GM06990 (cell line): ENCODE data around the gene RALGPS1.

Experiments used
- DNase-seq: peaks from one replicate; pipeline ENCODE4 v3.0.0-alpha.2; 2011; ENCODE audit not compliant: insufficient read length; ENCODE audit errors: extremely low read depth
- H3K27me3 ChIP-seq: replicated peaks from 2 replicates; pipeline ENCODE4 v1.6.0; 2011; ENCODE audit warnings: low read length; ENCODE audit not compliant: control insufficient read depth, insufficient read depth
- H3K36me3 ChIP-seq: 2 replicates; pipeline ENCODE4 v1.5.1; 2011; ENCODE audit warnings: low read length; ENCODE audit not compliant: control insufficient read depth, insufficient read depth
- H3K4me3 ChIP-seq: replicated peaks from 2 replicates; pipeline ENCODE4 v1.5.1; 2011; ENCODE audit warnings: low read depth, mild to moderate bottlenecking, control low read depth, low read length
- TF ChIP-seq, protein P1 (sequence below): IDR thresholded peaks from 2 replicates; pipeline ENCODE4 v1.5.1; 2011; ENCODE audit warnings: low read length, control low read depth, mild to moderate bottlenecking, inconsistent platforms; ENCODE audit not compliant: insufficient read depth, poor library complexity, severe bottlenecking

Gene RALGPS1

DNA sequence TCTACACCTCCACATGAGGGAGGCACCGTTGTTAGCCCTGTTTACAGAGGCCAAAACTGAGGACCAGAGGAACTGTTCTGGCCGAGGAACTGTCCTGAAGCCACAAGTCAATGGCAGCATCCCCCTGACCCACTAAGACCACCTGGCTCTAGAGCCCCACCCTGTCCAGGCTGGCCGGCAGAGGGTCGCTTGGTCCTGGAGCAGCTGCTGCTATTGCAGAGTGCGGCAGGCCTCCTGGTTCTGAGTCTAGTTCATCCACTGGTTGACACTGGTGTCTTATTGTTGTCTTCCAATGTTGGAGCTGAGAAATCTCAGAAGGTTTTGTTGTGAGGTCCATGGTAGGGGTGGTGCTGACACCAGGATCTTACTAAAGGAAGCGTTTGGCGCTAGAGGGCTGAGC lies 234.4 kb downstream of the RALGPS1 start:
- no peak for DNase-seq

DNA sequence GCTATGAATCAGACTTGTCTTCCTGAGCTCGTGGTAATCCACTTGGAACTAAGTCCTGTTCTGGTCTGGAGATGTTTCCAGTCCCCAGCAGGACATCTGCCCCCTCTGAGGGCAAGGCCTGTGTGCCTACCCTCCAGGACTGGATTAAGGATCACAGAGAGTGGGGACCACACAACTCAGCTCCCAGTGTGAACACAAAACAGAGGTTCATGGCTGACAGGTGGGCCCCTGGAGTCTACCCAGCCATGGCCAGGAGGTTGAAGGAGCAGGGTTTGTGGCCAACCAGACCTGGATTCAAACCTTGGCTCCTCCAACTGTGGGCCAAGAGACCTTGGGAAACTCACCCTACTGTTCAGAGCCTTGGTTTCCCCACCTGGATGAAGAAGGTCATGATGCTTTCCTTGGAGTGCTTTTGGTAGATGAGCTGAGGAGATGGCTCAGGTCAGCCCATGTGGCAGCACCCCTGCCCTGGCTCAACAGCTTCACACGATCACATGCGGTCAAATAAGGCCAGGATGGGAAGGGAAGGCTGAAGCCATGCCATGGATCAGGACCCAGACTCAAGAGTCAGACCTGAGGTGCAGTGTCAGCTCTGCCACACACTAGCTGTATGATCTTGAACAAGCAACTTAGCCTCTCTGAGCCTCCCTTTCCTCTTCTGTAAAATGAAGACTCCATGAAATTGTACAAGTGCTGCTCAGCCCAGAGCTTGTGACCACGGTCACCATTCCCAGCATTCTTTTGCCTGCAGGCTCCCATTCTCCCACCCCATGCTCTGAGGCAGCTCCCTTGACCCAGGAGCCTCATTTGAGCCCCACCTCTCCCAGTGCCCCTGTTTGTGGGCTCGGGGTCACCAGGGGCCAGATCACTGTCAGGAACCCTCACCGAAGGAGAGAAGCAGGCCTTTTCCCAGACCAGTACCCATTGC lies 235.1 kb downstream of the RALGPS1 start:
- TF ChIP-seq, protein P1, sequence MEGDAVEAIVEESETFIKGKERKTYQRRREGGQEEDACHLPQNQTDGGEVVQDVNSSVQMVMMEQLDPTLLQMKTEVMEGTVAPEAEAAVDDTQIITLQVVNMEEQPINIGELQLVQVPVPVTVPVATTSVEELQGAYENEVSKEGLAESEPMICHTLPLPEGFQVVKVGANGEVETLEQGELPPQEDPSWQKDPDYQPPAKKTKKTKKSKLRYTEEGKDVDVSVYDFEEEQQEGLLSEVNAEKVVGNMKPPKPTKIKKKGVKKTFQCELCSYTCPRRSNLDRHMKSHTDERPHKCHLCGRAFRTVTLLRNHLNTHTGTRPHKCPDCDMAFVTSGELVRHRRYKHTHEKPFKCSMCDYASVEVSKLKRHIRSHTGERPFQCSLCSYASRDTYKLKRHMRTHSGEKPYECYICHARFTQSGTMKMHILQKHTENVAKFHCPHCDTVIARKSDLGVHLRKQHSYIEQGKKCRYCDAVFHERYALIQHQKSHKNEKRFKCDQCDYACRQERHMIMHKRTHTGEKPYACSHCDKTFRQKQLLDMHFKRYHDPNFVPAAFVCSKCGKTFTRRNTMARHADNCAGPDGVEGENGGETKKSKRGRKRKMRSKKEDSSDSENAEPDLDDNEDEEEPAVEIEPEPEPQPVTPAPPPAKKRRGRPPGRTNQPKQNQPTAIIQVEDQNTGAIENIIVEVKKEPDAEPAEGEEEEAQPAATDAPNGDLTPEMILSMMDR = no peak
- Histone ChIP-seq H3K27me3 (no peaks in the 10 kb centered on the region), H3K36me3 (no peaks in the 10 kb centered on the region), H3K4me3 (no peak overlapping the region)
- no peak for DNase-seq

More for the DNA sequence above, 234.4 kb downstream of the RALGPS1 start:
- Histone ChIP-seq H3K36me3 (no peaks in the 10 kb centered on the region), H3K4me3 (no peak overlapping the region), H3K27me3 (no peaks in the 10 kb centered on the region)
- TF ChIP-seq, protein P1 = no peak

DNA sequence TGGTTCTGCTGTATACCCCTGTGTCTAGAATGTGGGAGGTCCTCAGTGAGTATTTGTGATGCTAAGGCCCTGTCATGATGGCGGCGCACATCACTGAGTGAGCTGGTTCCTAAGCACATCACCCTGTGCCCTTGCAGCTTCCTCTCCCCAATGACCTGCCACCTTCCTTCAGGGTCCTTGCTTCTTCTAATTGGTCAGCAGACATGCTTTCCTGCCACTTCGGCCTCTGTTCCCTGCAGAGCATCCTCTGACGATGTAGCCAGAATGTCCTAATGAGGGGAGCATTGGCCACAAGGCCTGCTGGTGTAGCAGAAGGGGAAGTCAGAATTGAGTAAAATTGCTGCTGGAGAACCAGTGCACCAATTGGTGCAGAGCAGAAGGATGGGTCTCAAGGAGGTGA lies 238.9 kb downstream of the RALGPS1 start:
- H3K27me3 ChIP-seq = no peaks in the 10 kb centered on the region
- no peak overlapping the region for H3K4me3 ChIP-seq
- H3K36me3 ChIP-seq = no peaks in the 10 kb centered on the region
- TF ChIP-seq, protein P1 = no peak
- no peak for DNase-seq

DNA sequence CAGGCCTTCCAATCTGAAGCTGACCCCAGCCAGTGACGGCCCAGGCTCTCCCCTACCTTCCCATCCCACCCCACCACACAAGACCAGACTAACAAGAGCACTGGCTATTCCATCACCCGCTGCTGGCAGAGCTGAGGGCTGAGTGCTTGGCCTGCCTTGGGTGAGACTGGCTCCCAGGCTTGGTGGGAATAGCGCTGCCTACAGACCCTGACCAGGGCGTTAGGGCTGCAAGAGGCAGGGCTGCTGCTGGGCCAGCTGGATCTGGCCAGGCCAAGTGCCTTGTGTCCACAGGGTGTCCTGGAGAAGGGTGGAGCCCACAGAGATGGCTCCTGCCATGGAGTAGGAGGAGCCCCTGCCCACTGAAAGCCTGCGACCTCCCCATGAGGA lies 239.4 kb downstream of the RALGPS1 start:
- DNase-seq = no peak
- Histone ChIP-seq H3K4me3 (no peak overlapping the region), H3K36me3 (no peaks in the 10 kb centered on the region), H3K27me3 (no peaks in the 10 kb centered on the region)
- TF ChIP-seq, protein P1 = no peak

DNA sequence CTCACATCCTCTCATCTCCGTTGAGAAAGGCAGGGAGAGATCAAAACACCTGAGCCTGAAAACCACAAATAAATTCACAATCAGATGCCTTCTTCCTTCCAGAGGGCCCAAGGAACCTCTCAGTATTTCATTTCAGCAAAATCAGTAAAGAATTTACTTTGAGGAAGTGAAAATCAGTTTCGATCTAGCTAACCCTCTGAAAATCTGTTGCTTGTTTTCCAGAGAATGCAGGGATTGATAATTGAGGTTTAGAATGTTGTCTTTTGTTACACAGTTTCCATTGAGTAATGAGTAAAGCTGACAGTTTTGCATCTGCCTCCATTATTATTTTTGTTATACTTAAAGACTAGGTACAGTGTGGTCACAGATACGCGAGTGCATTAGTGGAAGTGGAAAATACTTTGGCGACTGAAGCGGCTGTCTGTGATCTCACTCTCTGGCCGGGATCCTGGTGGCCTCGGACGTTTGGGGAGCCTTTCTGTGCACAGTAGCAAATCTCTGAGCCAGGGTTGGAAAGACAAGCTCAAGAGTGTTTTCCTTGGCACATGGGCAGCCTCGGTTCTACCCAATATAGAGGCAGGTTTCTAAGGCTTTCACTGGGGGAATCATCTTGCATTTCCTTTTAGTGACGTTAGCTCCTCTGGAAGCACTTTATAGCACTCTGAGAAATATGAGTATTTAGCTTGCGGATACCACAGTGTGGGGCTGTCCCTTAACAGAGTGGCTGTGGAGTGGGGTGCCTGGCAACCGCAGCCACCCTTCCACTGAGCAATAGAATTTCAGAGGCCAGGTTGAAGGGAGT lies 240.0 kb downstream of the RALGPS1 start:
- no peaks in the 10 kb centered on the region for H3K27me3 ChIP-seq
- no peaks in the 10 kb centered on the region for H3K36me3 ChIP-seq
- H3K4me3 ChIP-seq = no peak overlapping the region
- peak; percentile 65 for DNase-seq
- TF ChIP-seq, protein P1 = no peak
